ENCODE results near the gene GKN1.

GKN1 gene

GRCh38 chr2:69001879-69002278, 27.4 kb downstream of the GKN1 start:
- Histone ChIP-seq H3K27me3 (no peaks in the 10 kb centered on the region), H3K9me3 (no peaks in the 10 kb centered on the region), H3K36me3 (no peaks in the 10 kb centered on the region), H3K4me1 (no peaks in the 10 kb centered on the region), H3K4me3 (ENCODE audit: low read depth, low read length) (no peak overlapping the region)
- TF ChIP-seq CTCF (IDR thresholded peaks at IDR 0.05; ENCODE audit: low read depth, low read length): no peak
- DNase-seq: no peak

- H3K9me3 ChIP-seq: no peaks in the 10 kb centered on the region
- no peaks in the 10 kb centered on the region for H3K4me1 ChIP-seq
- no peak for DNase-seq
- no peaks in the 10 kb centered on the region for H3K27me3 ChIP-seq
- no peak for TF ChIP-seq CTCF (IDR thresholded peaks at IDR 0.05; ENCODE audit: low read depth, low read length)
- H3K36me3 ChIP-seq: no peaks in the 10 kb centered on the region
- H3K4me3 ChIP-seq (ENCODE audit: low read depth, low read length): no peak overlapping the region
These were observed 29.3 kb downstream of the GKN1 start for GRCh38 chr2:69003731-69004130.

GRCh38 chr2:69007169-69007568, 32.7 kb downstream of the GKN1 start:
- no peak for TF ChIP-seq CTCF (IDR thresholded peaks at IDR 0.05; ENCODE audit: low read depth, low read length)
- no peak for DNase-seq
- no peaks in the 10 kb centered on the region for H3K36me3 ChIP-seq
- no peaks in the 10 kb centered on the region for H3K27me3 ChIP-seq
- no peaks in the 10 kb centered on the region for H3K9me3 ChIP-seq
- no peaks in the 10 kb centered on the region for H3K4me1 ChIP-seq
- H3K4me3 ChIP-seq (ENCODE audit: low read depth, low read length): no peak overlapping the region

GRCh38 chr2:69007603-69008002, 33.2 kb downstream of the GKN1 start:
- no peak for TF ChIP-seq CTCF (IDR thresholded peaks at IDR 0.05; ENCODE audit: low read depth, low read length)
- H3K9me3 ChIP-seq: no peaks in the 10 kb centered on the region
- no peak overlapping the region for H3K4me3 ChIP-seq (ENCODE audit: low read depth, low read length)
- H3K36me3 ChIP-seq: no peaks in the 10 kb centered on the region
- H3K4me1 ChIP-seq: no peaks in the 10 kb centered on the region
- no peak for DNase-seq
- H3K27me3 ChIP-seq: no peaks in the 10 kb centered on the region

GRCh38 chr2:69010437-69011194, 36.2 kb downstream of the GKN1 start:
- Histone ChIP-seq H3K36me3 (no peaks in the 10 kb centered on the region), H3K4me3 (ENCODE audit: low read depth, low read length) (no peak overlapping the region), H3K9me3 (no peaks in the 10 kb centered on the region), H3K27me3 (no peaks in the 10 kb centered on the region), H3K4me1 (no peaks in the 10 kb centered on the region)
- TF ChIP-seq CTCF (IDR thresholded peaks at IDR 0.05; ENCODE audit: low read depth, low read length): no peak
- DNase-seq: no peak

DNA sequence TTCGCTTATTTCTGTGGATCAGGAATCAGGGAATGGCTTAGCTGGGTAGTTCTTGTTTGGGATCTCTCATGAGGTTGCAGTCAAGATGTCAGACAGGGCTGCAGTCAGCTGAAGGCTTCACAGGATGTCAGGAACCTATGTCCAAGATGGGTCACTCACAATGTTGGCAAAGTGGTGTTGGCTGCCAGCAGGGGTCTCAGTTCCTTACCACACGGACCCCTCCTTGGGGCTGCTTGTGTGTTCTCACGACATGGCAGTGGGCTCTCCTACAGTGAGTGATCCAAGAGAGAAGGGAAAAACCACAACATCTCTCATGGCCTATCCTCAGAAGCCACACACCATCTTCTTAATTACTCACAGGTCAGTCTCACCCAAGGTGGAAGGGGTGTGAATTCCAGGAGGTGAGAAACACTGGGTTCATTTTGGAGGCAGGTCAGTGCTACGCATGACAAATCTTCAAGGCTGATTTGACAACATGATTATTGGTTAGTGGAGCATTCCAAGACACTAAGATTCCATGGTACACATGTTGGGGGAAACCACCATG, 37.2 kb downstream of the GKN1 start:
- Histone ChIP-seq H3K36me3 (no peaks in the 10 kb centered on the region), H3K4me1 (no peaks in the 10 kb centered on the region), H3K4me3 (ENCODE audit: low read depth, low read length) (no peak overlapping the region), H3K27me3 (no peaks in the 10 kb centered on the region), H3K9me3 (no peaks in the 10 kb centered on the region)
- DNase-seq: peak; percentile 19
- TF ChIP-seq CTCF (IDR thresholded peaks at IDR 0.05; ENCODE audit: low read depth, low read length): peak; percentile 24; the same call in 1 of the 2 replicates

Measured in BE2C (cell line).